Trophoblast cell (in vitro differentiated cells and primary cell): ENCODE results near the gene NDUFV3. TPM values are rescaled to one million over a fixed set of nuclear protein-coding genes. Genes with fewer than 3 reads are reported as not detected.

Experiments
- DNase-seq, 2 donors: peaks; one replicate each; pipeline ENCODE4 v3.0.0-alpha.2; 2016
- H2AFZ ChIP-seq: 2 replicates; pipeline ENCODE4 v1.6.1; 2013; ENCODE audit warnings: low read length, moderate library complexity, mild to moderate bottlenecking; ENCODE audit not compliant: insufficient read depth, poor library complexity
- H2AK5ac ChIP-seq: 2 replicates; pipeline ENCODE4 v1.6.1; 2013; ENCODE audit warnings: mild to moderate bottlenecking, low read length
- H2BK120ac ChIP-seq: 2 replicates; pipeline ENCODE4 v1.6.1; 2013; ENCODE audit warnings: low read length, mild to moderate bottlenecking, moderate library complexity; ENCODE audit not compliant: insufficient read depth, poor library complexity
- H2BK12ac ChIP-seq: 2 replicates; pipeline ENCODE4 v1.6.1; 2013; ENCODE audit warnings: mild to moderate bottlenecking, low read length, moderate library complexity
- H2BK5ac ChIP-seq: 2 replicates; pipeline ENCODE4 v1.6.1; 2013; ENCODE audit warnings: low read length, low read depth, moderate library complexity, mild to moderate bottlenecking; ENCODE audit not compliant: poor library complexity
- H3K14ac ChIP-seq: 2 replicates; pipeline ENCODE4 v1.6.1; 2013; ENCODE audit warnings: mild to moderate bottlenecking, low read length
- H3K18ac ChIP-seq: 2 replicates; pipeline ENCODE4 v1.6.1; 2013; ENCODE audit warnings: mild to moderate bottlenecking, low read length
- H3K23ac ChIP-seq: 2 replicates; pipeline ENCODE4 v1.6.1; 2013; ENCODE audit warnings: low read length
- H3K27ac ChIP-seq: 2 replicates; pipeline ENCODE4 v1.5.1; 2013; ENCODE audit warnings: low read depth, mild to moderate bottlenecking, inconsistent platforms, low read length, moderate library complexity
- H3K27me3 ChIP-seq: 2 replicates; pipeline ENCODE4 v1.6.1; 2013; ENCODE audit warnings: inconsistent platforms, mild to moderate bottlenecking, low read length, moderate library complexity; ENCODE audit not compliant: insufficient read depth
- H3K36me3 ChIP-seq, 2 experiments: 1 replicate in 1 of 2; 2 replicates in 1 of 2; pipeline ENCODE4 v1.6.1; 2013; ENCODE audit warnings: low read length in 2 of 2, mild to moderate bottlenecking in 2 of 2, moderate library complexity in 1 of 2; ENCODE audit not compliant: insufficient read depth in 2 of 2, control insufficient read depth in 1 of 2
- H3K4ac ChIP-seq: 2 replicates; pipeline ENCODE4 v1.6.1; 2013; ENCODE audit warnings: low read depth, mild to moderate bottlenecking, low read length, moderate library complexity
- H3K4me1 ChIP-seq, 2 experiments: 1 replicate in 1 of 2; 2 replicates in 1 of 2; pipeline ENCODE4 v1.6.1; 2013; ENCODE audit warnings: low read length in 2 of 2, mild to moderate bottlenecking in 2 of 2, moderate library complexity in 1 of 2; ENCODE audit not compliant: insufficient read depth in 2 of 2, control insufficient read depth in 1 of 2
- H3K4me2 ChIP-seq: 2 replicates; pipeline ENCODE4 v1.6.1; 2013; ENCODE audit warnings: inconsistent platforms, mild to moderate bottlenecking, low read length, moderate library complexity
- H3K4me3 ChIP-seq: 2 replicates; pipeline ENCODE4 v1.5.1; 2013; ENCODE audit warnings: mild to moderate bottlenecking, low read depth, low read length, inconsistent platforms
- H3K79me1 ChIP-seq: one replicate; pipeline ENCODE4 v1.6.1; 2013; ENCODE audit warnings: low read length
- H3K79me2 ChIP-seq: 2 replicates; pipeline ENCODE4 v1.6.1; 2013; ENCODE audit warnings: low read length, mild to moderate bottlenecking; ENCODE audit not compliant: control insufficient read depth, insufficient read depth, poor library complexity
- H3K9ac ChIP-seq: 2 replicates; pipeline ENCODE4 v1.6.1; 2013; ENCODE audit warnings: mild to moderate bottlenecking, low read length
- H3K9me3 ChIP-seq: 2 replicates; pipeline ENCODE4 v1.6.1; 2013; ENCODE audit warnings: low read depth, mild to moderate bottlenecking, control low read depth, inconsistent platforms, low read length; ENCODE audit not compliant: insufficient read depth
- H4K12ac ChIP-seq: 2 replicates; pipeline ENCODE4 v1.6.1; 2013; ENCODE audit warnings: low read depth, mild to moderate bottlenecking, low read length, moderate library complexity
- H4K8ac ChIP-seq: 2 replicates; pipeline ENCODE4 v1.6.1; 2013; ENCODE audit warnings: low read depth, mild to moderate bottlenecking, low read length, moderate library complexity
- H4K91ac ChIP-seq: one replicate; pipeline ENCODE4 v1.6.1; 2013; ENCODE audit warnings: low read depth, mild to moderate bottlenecking, low read length, moderate library complexity
- WGBS: extraction: QIAGEN DNeasy Blood & Tissue Kit; methylation state at CpG from one replicate; pipeline ENCODE4 v1.1.7; 2013; ENCODE audit warnings: missing lambda C conversion rate; ENCODE audit not compliant: insufficient read length, insufficient coverage; ENCODE audit errors: extremely low coverage; 5-methylcytosine and 5-hydroxymethylcytosine counted together
- polyA plus RNA-seq: library from polyadenylated mRNA; stranded (reverse); fragments of 200-250 nt; gene quantifications from 2 replicates; pipeline ENCODE4 v1.2.3, GENCODE V29; 2013

Gene NDUFV3
- polyA plus RNA-seq = 27.2 and 27.8 TPM in 2 replicates

- Histone ChIP-seq H3K4me2 (peak within 1 kb of the TSS; percentile 79), H4K12ac (peak within 1 kb of the TSS; percentile 78), H3K27ac (peak within 1 kb of the TSS; percentile 86), H3K36me3 (peaks cover 5 to 10% of the 10 kb centered on the region in 2 experiments), H3K4me1 (peaks cover 0 to 5% of the 10 kb centered on the region in 2 experiments), H3K14ac (peak within 1 kb of the TSS; percentile 92), H2BK120ac (peak within 1 kb of the TSS; percentile 73), H3K4me3 (peak within 1 kb of the TSS; percentile 97), H2AK5ac (peak within 1 kb of the TSS; percentile 6), H3K79me1 (peaks cover 9% of the 10 kb centered on the region), H3K9me3 (no peaks in the 10 kb centered on the region), H3K23ac (no peak within 1 kb of the TSS), H4K91ac (peak within 1 kb of the TSS; percentile 82), H3K4ac (peak within 1 kb of the TSS; percentile 77), H2AFZ (peak within 1 kb of the TSS; percentile 73), H3K9ac (peak within 1 kb of the TSS; percentile 87), H3K18ac (peak within 1 kb of the TSS; percentile 90), H2BK12ac (no peak within 1 kb of the TSS), H3K27me3 (no peaks in the 10 kb centered on the region), H4K8ac (peak within 1 kb of the TSS; percentile 91), H2BK5ac (peak within 1 kb of the TSS; percentile 65), H3K79me2 (peaks cover 5% of the 10 kb centered on the region)
- no CpG with 5 or more reads among the region's 87 CpGs for WGBS
- DNase-seq = peak; percentile 99 to 100
Observed at GRCh38 chr21:42892931-42893755, at the start of gene NDUFV3. NDUFV3 (plus strand) TSS chr21:42893309; CDS start chr21:42893334, 25 bp downstream.

GRCh38 chr21:42844411-42845113 is 48.5 kb upstream of the NDUFV3 start:
- no peak overlapping the region for H3K27ac ChIP-seq
- no peaks in the 10 kb centered on the region for H3K27me3 ChIP-seq
- H3K23ac ChIP-seq = no peak overlapping the region
- no peak overlapping the region for H3K4me3 ChIP-seq
- no peak overlapping the region for H2AFZ ChIP-seq
- H4K8ac ChIP-seq = no peak overlapping the region
- no peak overlapping the region for H2AK5ac ChIP-seq
- no peak overlapping the region for H3K4me2 ChIP-seq
- no peak overlapping the region for H3K18ac ChIP-seq
- no peaks in the 10 kb centered on the region for H3K79me2 ChIP-seq
- WGBS = no CpG with 5 or more reads among the region's 22 CpGs
- H3K4ac ChIP-seq = no peak overlapping the region
- H3K4me1 ChIP-seq = no peaks in the 10 kb centered on the region
- H4K12ac ChIP-seq = no peak overlapping the region
- no peak overlapping the region for H3K14ac ChIP-seq
- H3K9ac ChIP-seq = no peak overlapping the region
- H4K91ac ChIP-seq = no peak overlapping the region
- H3K79me1 ChIP-seq = no peaks in the 10 kb centered on the region
- H2BK12ac ChIP-seq = no peak overlapping the region
- peaks cover 10% of the 10 kb centered on the region for H3K9me3 ChIP-seq
- H2BK120ac ChIP-seq = no peak overlapping the region
- no peak for DNase-seq
- peaks cover 56 to 71% of the 10 kb centered on the region in 2 experiments for H3K36me3 ChIP-seq
- H2BK5ac ChIP-seq = no peak overlapping the region

GRCh38 chr21:42845296-42845965 is 47.7 kb upstream of the NDUFV3 start:
- no CpG with 5 or more reads among the region's 21 CpGs for WGBS
- no peak overlapping the region for H4K8ac ChIP-seq
- peaks cover 7% of the 10 kb centered on the region for H3K9me3 ChIP-seq
- H3K4me1 ChIP-seq = no peaks in the 10 kb centered on the region
- H4K91ac ChIP-seq = no peak overlapping the region
- no peak overlapping the region for H3K18ac ChIP-seq
- no peak overlapping the region for H2BK12ac ChIP-seq
- no peaks in the 10 kb centered on the region for H3K79me1 ChIP-seq
- H2BK120ac ChIP-seq = no peak overlapping the region
- no peaks in the 10 kb centered on the region for H3K79me2 ChIP-seq
- H3K36me3 ChIP-seq = peaks cover 64 to 73% of the 10 kb centered on the region in 2 experiments
- H2BK5ac ChIP-seq = no peak overlapping the region
- no peak overlapping the region for H3K4me2 ChIP-seq
- no peak overlapping the region for H3K14ac ChIP-seq
- no peak overlapping the region for H3K4me3 ChIP-seq
- no peak overlapping the region for H2AK5ac ChIP-seq
- H3K23ac ChIP-seq = no peak overlapping the region
- no peak overlapping the region for H3K4ac ChIP-seq
- no peak overlapping the region for H2AFZ ChIP-seq
- no peak overlapping the region for H3K27ac ChIP-seq
- H3K27me3 ChIP-seq = no peaks in the 10 kb centered on the region
- DNase-seq = no peak
- H3K9ac ChIP-seq = no peak overlapping the region
- no peak overlapping the region for H4K12ac ChIP-seq

DNA sequence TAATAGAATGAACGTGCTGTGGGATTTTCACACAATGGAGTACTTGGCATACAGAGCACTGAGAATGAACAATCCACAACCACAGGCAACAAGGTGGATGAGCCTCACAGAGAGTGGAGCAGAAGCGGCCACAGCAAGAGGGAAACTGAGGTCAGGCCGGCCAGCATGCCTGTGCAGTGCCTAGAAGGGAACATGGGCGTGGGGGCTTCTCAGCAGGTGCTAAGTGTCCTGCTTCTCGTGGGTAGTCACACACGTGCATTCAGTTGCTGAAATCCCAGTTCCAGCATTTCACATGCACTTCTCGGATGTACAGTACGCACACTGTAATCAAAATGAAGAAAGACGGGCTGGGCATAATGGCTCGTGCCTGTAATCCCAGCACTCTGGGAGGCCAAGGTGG is 46.9 kb upstream of the NDUFV3 start:
- Histone ChIP-seq H3K79me1 (no peaks in the 10 kb centered on the region), H3K4me2 (no peak overlapping the region), H4K91ac (no peak overlapping the region), H3K9ac (no peak overlapping the region), H3K4ac (no peak overlapping the region), H3K18ac (no peak overlapping the region), H3K36me3 (peaks cover 64 to 73% of the 10 kb centered on the region in 2 experiments), H4K12ac (no peak overlapping the region), H3K14ac (no peak overlapping the region), H2BK5ac (no peak overlapping the region), H3K27me3 (no peaks in the 10 kb centered on the region), H2BK120ac (no peak overlapping the region), H3K4me1 (no peaks in the 10 kb centered on the region), H2BK12ac (no peak overlapping the region), H3K27ac (no peak overlapping the region), H3K4me3 (no peak overlapping the region), H3K23ac (no peak overlapping the region), H3K79me2 (no peaks in the 10 kb centered on the region), H2AFZ (no peak overlapping the region), H4K8ac (no peak overlapping the region), H2AK5ac (no peak overlapping the region), H3K9me3 (peaks cover 2% of the 10 kb centered on the region)
- no peak for DNase-seq
- no CpG with 5 or more reads among the region's 10 CpGs for WGBS
